Coronary artery (tissue), 2 donors: Measurements from ENCODE around the gene SLCO3A1.

Source experiments
- DNase-seq: peaks from one replicate; pipeline ENCODE4 v3.0.0-alpha.2; 2017; ENCODE audit warnings: low spot score
- H3K27ac ChIP-seq, 2 donors: fragments of 200-600 bp; sonication (generic); one replicate each; pipeline ENCODE4 v1.5.1; 2016 to 2019
- H3K4me3 ChIP-seq: fragments of 200-600 bp; sonication (generic); 2 replicates; pipeline ENCODE4 v1.5.1; 2016; ENCODE audit warnings: mild to moderate bottlenecking, moderate library complexity
- CTCF ChIP-seq: fragments of 200-600 bp; sonication (generic); IDR thresholded peaks from one replicate; pipeline ENCODE4 v1.5.1; 2019; ENCODE audit warnings: antibody characterized with exemption

The SLCO3A1 gene

GRCh38 chr15:91898843-91899242, 45.3 kb downstream of the SLCO3A1 start:
- no peak for DNase-seq
- no peak overlapping the region for H3K4me3 ChIP-seq
- no peak overlapping the region for H3K27ac ChIP-seq
- TF ChIP-seq CTCF = no peak

- no peak for TF ChIP-seq CTCF
- Histone ChIP-seq H3K27ac (no peak overlapping the region), H3K4me3 (no peak overlapping the region)
- no peak for DNase-seq
These were observed 51.4 kb downstream of the SLCO3A1 start for GRCh38 chr15:91904942-91905341.

GRCh38 chr15:91908391-91908790, 54.9 kb downstream of the SLCO3A1 start:
- no peak for TF ChIP-seq CTCF
- no peak for DNase-seq
- Histone ChIP-seq H3K27ac (no peak overlapping the region), H3K4me3 (no peak overlapping the region)

- TF ChIP-seq CTCF = no peak
- H3K4me3 ChIP-seq = no peak overlapping the region
- DNase-seq = no peak
- H3K27ac ChIP-seq = no peak overlapping the region
These were observed 55.6 kb downstream of the SLCO3A1 start for GRCh38 chr15:91909111-91909510.

- H3K27ac ChIP-seq = no peak overlapping the region
- no peak for DNase-seq
- H3K4me3 ChIP-seq = no peak overlapping the region
- no peak for TF ChIP-seq CTCF
These were observed 56.1 kb downstream of the SLCO3A1 start for GRCh38 chr15:91909574-91909973.

GRCh38 chr15:91911844-91912243, 58.3 kb downstream of the SLCO3A1 start:
- Histone ChIP-seq H3K4me3 (no peak overlapping the region), H3K27ac (no peak overlapping the region)
- DNase-seq = no peak
- no peak for TF ChIP-seq CTCF

GRCh38 chr15:91912336-91912735, 58.8 kb downstream of the SLCO3A1 start:
- H3K27ac ChIP-seq = no peak overlapping the region
- TF ChIP-seq CTCF = no peak
- DNase-seq = no peak

More at GRCh38 chr15:91912336-91912735, 58.8 kb downstream of the SLCO3A1 start:
- H3K4me3 ChIP-seq = no peak overlapping the region
